ENCODE data around the gene TTYH3.

Gene TTYH3

DNA sequence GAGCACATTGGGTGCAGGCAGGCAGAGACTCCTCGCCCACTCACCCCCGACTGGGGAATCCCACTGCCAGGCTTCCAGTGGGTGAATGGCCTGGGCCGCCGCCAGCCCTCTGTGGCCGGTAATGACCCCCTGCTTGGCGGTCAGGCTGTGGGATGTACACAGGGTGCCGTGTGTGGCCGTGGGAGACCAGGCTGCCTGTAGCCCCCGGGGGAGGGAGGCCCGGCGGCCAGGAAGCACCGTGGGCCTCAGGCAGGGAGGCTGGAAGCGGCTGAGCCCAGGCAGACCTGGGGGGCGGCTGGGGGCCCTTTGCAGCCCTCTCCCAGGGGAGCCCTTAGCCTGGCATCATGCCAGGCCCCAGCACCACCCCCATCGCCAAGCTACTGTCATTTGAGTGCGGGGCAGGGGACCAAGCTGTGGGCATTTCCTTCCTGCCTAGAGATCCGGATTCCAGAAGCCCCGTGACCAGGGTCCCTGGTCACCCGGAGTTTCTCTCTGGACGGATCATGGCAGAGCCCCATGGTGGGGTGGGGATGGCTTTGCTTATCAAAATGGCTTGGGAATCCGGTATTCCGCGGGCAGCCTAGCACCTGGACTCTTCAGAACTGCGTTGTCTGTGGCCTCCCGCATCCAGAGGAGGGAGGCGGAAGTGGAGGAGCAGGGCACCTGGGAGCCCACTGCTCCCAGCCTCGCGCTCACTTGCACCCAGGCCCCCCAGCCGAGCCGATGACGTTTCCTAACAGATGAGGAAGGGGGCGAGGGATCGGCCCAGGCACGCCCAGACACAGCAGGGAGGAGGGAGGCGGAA lies 1.1 kb downstream of the TTYH3 start:
- Histone ChIP-seq H3K4me3 (ENCODE audit: low read depth, low read length) (peak overlapping the region; percentile 77), H3K36me3 (ENCODE audit: control insufficient read depth, insufficient read depth, low read length) (peaks cover 9% of the 10 kb centered on the region; the same call in 1 of the 2 replicates), H3K9ac (ENCODE audit: low read length) (peak overlapping the region; percentile 90), H3K27me3 (ENCODE audit: control insufficient read depth, insufficient read depth, low read length) (no peaks in the 10 kb centered on the region), H3K4me1 (ENCODE audit: control insufficient read depth, insufficient read depth, low read length) (peaks cover 18% of the 10 kb centered on the region), H3K9me3 (ENCODE audit: control insufficient read depth, insufficient read depth, low read depth, low read length) (no peaks in the 10 kb centered on the region), H3K27ac (ENCODE audit: low read depth, low read length) (peak overlapping the region; percentile 52; the same call in 1 of the 2 replicates)

- peaks cover 9% of the 10 kb centered on the region; the same call in 1 of the 2 replicates for H3K36me3 ChIP-seq (ENCODE audit: control insufficient read depth, insufficient read depth, low read length)
- no peaks in the 10 kb centered on the region for H3K9me3 ChIP-seq (ENCODE audit: control insufficient read depth, insufficient read depth, low read depth, low read length)
- H3K27ac ChIP-seq (ENCODE audit: low read depth, low read length), result peak overlapping the region; percentile 52
- peaks cover 18% of the 10 kb centered on the region for H3K4me1 ChIP-seq (ENCODE audit: control insufficient read depth, insufficient read depth, low read length)
- peak overlapping the region; percentile 77 for H3K4me3 ChIP-seq (ENCODE audit: low read depth, low read length)
- H3K9ac ChIP-seq (ENCODE audit: low read length), result peak overlapping the region; percentile 90
- no peaks in the 10 kb centered on the region for H3K27me3 ChIP-seq (ENCODE audit: control insufficient read depth, insufficient read depth, low read length)
Measured at GRCh38 chr7:2633538-2634266, 1.9 kb downstream of the TTYH3 start.

GRCh38 chr7:2634267-2635145 lies 2.7 kb downstream of the TTYH3 start:
- H3K4me3 ChIP-seq (ENCODE audit: low read depth, low read length), result peak overlapping the region; percentile 77
- no peaks in the 10 kb centered on the region for H3K9me3 ChIP-seq (ENCODE audit: control insufficient read depth, insufficient read depth, low read depth, low read length)
- H3K36me3 ChIP-seq (ENCODE audit: control insufficient read depth, insufficient read depth, low read length), result peaks cover 9% of the 10 kb centered on the region
- H3K27ac ChIP-seq (ENCODE audit: low read depth, low read length), result peak overlapping the region; percentile 52; the same call in 1 of the 2 replicates
- no peaks in the 10 kb centered on the region for H3K27me3 ChIP-seq (ENCODE audit: control insufficient read depth, insufficient read depth, low read length)
- H3K4me1 ChIP-seq (ENCODE audit: control insufficient read depth, insufficient read depth, low read length), result peaks cover 18% of the 10 kb centered on the region
- peak overlapping the region; percentile 90 for H3K9ac ChIP-seq (ENCODE audit: low read length)

DNA sequence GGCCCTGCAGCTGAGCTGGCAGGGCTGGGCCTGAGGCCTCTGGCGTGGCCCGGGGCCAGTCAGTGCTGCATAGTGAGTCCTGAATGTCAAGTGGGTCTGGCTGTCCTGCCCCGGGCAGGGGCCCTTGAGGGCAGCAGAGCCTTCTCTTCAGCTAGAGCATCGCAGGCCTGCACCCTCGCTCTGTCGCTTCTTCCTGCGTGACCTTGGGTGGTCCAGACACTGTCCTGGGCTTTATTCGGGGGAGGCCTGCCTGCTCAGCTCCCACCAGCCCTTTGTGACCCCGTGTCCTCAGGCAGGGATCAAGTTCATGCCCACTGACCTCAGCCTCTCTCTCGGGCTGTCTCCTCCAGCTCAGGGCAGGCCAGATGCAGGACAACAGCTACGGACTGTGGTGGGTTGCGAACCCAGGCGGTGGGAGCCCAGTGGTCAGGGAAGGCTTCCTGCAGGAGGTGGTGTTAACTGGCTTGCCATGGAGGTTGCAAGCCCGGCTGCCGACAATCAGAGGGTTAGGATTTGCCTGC lies 3.4 kb downstream of the TTYH3 start:
- Histone ChIP-seq H3K4me3 (ENCODE audit: low read depth, low read length) (no peak overlapping the region), H3K4me1 (ENCODE audit: control insufficient read depth, insufficient read depth, low read length) (peaks cover 18% of the 10 kb centered on the region), H3K36me3 (ENCODE audit: control insufficient read depth, insufficient read depth, low read length) (peaks cover 9% of the 10 kb centered on the region), H3K9ac (ENCODE audit: low read length) (no peak overlapping the region), H3K27ac (ENCODE audit: low read depth, low read length) (no peak overlapping the region), H3K9me3 (ENCODE audit: control insufficient read depth, insufficient read depth, low read depth, low read length) (no peaks in the 10 kb centered on the region), H3K27me3 (ENCODE audit: control insufficient read depth, insufficient read depth, low read length) (no peaks in the 10 kb centered on the region)

GRCh38 chr7:2635810-2636701 lies 4.3 kb downstream of the TTYH3 start:
- Histone ChIP-seq H3K27ac (ENCODE audit: low read depth, low read length) (no peak overlapping the region), H3K4me1 (ENCODE audit: control insufficient read depth, insufficient read depth, low read length) (peaks cover 25% of the 10 kb centered on the region), H3K4me3 (ENCODE audit: low read depth, low read length) (no peak overlapping the region), H3K36me3 (ENCODE audit: control insufficient read depth, insufficient read depth, low read length) (peaks cover 9% of the 10 kb centered on the region), H3K9me3 (ENCODE audit: control insufficient read depth, insufficient read depth, low read depth, low read length) (no peaks in the 10 kb centered on the region), H3K9ac (ENCODE audit: low read length) (no peak overlapping the region), H3K27me3 (ENCODE audit: control insufficient read depth, insufficient read depth, low read length) (no peaks in the 10 kb centered on the region)

- Histone ChIP-seq H3K27me3 (ENCODE audit: control insufficient read depth, insufficient read depth, low read length) (no peaks in the 10 kb centered on the region), H3K36me3 (ENCODE audit: control insufficient read depth, insufficient read depth, low read length) (peaks cover 9% of the 10 kb centered on the region), H3K4me3 (ENCODE audit: low read depth, low read length) (no peak overlapping the region), H3K4me1 (ENCODE audit: control insufficient read depth, insufficient read depth, low read length) (peaks cover 26% of the 10 kb centered on the region), H3K27ac (ENCODE audit: low read depth, low read length) (no peak overlapping the region), H3K9ac (ENCODE audit: low read length) (no peak overlapping the region), H3K9me3 (ENCODE audit: control insufficient read depth, insufficient read depth, low read depth, low read length) (no peaks in the 10 kb centered on the region)
Measured at GRCh38 chr7:2637066-2637471, 5.3 kb downstream of the TTYH3 start.

- Histone ChIP-seq H3K27ac (ENCODE audit: low read depth, low read length) (peak overlapping the region; percentile 63; the same call in 1 of the 2 replicates), H3K9me3 (ENCODE audit: control insufficient read depth, insufficient read depth, low read depth, low read length) (no peaks in the 10 kb centered on the region), H3K27me3 (ENCODE audit: control insufficient read depth, insufficient read depth, low read length) (no peaks in the 10 kb centered on the region), H3K36me3 (ENCODE audit: control insufficient read depth, insufficient read depth, low read length) (peaks cover 9% of the 10 kb centered on the region), H3K4me1 (ENCODE audit: control insufficient read depth, insufficient read depth, low read length) (peaks cover 26% of the 10 kb centered on the region), H3K4me3 (ENCODE audit: low read depth, low read length) (no peak overlapping the region), H3K9ac (ENCODE audit: low read length) (no peak overlapping the region)
Measured at GRCh38 chr7:2637505-2638223, 5.9 kb downstream of the TTYH3 start.

DNA sequence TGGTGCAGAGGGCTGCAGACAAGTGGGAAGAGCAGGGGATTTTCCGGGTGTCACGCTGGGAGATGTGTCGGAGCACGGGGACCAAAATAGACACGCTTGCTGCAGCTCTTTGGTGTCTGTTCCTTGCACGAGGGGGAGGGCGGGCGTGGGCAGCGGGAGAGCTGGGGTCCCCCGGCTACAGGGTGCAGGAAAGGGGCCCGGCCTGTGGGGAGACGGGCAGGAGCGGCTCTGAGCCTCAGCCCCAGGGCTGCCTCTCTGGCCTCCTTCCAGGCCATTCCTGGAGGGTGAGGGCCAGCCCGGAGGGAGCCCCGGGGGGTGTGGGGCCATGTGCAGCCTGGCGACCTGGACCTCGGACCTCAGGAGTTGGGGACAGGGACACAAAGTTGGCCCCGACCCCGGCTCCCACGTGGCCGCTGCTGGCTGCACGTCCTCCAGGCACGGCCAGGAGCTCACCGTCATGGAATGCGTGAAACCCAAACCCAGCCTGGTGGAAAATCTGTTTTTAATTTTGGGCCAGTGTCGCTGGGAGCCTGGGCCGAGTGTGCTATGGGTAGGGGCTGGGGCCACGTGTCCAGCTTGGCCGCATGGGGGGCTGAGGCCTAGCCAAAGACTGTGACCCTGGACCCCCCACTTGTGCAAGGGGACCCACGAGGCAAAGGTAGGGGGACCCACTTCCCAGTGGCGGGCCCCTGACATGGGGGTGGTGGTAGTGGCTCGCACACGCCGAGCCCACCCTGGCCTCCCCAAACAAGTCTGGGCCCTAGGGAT lies 6.6 kb downstream of the TTYH3 start:
- no peaks in the 10 kb centered on the region for H3K27me3 ChIP-seq (ENCODE audit: control insufficient read depth, insufficient read depth, low read length)
- H3K27ac ChIP-seq (ENCODE audit: low read depth, low read length), result peak overlapping the region; percentile 63; the same call in 1 of the 2 replicates
- H3K4me1 ChIP-seq (ENCODE audit: control insufficient read depth, insufficient read depth, low read length), result peaks cover 27% of the 10 kb centered on the region
- peaks cover 11% of the 10 kb centered on the region for H3K36me3 ChIP-seq (ENCODE audit: control insufficient read depth, insufficient read depth, low read length)
- H3K4me3 ChIP-seq (ENCODE audit: low read depth, low read length), result no peak overlapping the region
- no peaks in the 10 kb centered on the region for H3K9me3 ChIP-seq (ENCODE audit: control insufficient read depth, insufficient read depth, low read depth, low read length)
- no peak overlapping the region for H3K9ac ChIP-seq (ENCODE audit: low read length)

GRCh38 chr7:2639181-2639681 lies 7.4 kb downstream of the TTYH3 start:
- Histone ChIP-seq H3K4me3 (ENCODE audit: low read depth, low read length) (no peak overlapping the region), H3K36me3 (ENCODE audit: control insufficient read depth, insufficient read depth, low read length) (peaks cover 12% of the 10 kb centered on the region), H3K9me3 (ENCODE audit: control insufficient read depth, insufficient read depth, low read depth, low read length) (no peaks in the 10 kb centered on the region), H3K9ac (ENCODE audit: low read length) (no peak overlapping the region), H3K27ac (ENCODE audit: low read depth, low read length) (no peak overlapping the region; the same call in 1 of the 2 replicates), H3K4me1 (ENCODE audit: control insufficient read depth, insufficient read depth, low read length) (peaks cover 27% of the 10 kb centered on the region), H3K27me3 (ENCODE audit: control insufficient read depth, insufficient read depth, low read length) (no peaks in the 10 kb centered on the region)

All from HUES6 (cell line).